ENCODE measurements around the gene CSPG4. TPM values are rescaled to one million over a fixed set of nuclear protein-coding genes. Genes with fewer than 3 reads are reported as not detected.

The CSPG4 gene
- total RNA-seq, 1 donor from 2014 or later: 7.8 TPM

DNA sequence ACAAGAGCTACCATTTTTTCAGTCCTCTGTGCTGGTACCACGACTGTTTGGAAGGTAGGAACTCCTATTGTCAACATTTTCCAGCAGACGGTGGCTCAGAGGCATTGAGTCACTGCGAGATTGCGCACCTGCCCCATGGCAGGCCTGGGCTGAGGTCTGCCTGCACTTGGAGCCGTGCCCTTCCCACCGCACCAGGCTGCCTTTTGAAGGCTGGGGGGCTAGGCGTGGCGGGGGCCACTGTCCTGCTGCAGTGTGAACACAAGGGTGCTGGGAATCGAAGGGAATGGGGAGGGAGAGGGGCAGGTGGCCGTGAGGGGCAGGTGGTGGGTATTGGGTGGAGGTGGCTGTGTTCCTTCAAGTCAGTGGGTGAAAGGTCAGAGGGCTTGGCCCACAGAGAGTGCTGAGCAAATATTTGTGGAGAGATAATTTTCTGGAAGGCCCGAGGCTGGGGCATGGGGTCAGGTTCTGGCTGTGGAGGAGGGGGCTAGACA, 48.7 kb downstream of the CSPG4 start:
- ATAC-seq: no peak
- intact Hi-C loops (cut with DNase I): no loop called here
- no peak for DNase-seq (ENCODE audit: missing footprints)

DNA sequence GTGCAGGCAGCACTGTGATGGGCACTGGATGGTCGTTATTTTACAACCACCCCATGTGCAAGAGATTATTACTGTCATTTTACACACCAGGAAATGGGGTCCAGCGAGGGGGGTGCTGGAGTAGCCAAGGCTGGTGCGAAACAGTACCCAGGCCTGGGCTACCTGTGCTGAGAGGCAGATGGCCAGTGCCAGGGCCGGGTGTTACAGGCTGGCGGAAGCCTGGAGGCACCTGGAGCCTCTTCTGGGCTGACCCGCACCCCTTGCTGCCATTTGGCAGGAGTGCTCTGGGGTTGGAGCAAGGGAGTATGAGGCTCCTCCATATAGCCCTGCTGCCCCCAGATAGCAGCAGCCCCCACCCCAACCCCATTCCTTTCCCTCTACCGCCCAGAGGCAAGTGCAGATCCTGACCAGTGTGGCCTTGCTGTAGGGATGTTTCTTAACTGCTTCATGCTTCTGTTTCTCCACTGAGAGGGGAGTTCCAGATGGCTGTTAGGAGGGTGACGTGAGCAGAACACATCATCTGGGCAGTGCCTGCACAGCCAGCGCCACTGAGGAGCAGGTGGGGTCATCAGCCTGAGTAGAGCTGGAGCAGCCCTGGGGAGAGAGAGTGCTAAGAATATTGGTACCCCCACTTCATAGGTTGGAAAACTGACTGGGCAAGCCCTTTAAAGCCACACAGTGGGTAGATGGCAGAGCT, 49.7 kb downstream of the CSPG4 start:
- DNase-seq (ENCODE audit: missing footprints) (no peak), ATAC-seq (no peak)
- intact Hi-C loops (cut with DNase I): no loop called here

DNA sequence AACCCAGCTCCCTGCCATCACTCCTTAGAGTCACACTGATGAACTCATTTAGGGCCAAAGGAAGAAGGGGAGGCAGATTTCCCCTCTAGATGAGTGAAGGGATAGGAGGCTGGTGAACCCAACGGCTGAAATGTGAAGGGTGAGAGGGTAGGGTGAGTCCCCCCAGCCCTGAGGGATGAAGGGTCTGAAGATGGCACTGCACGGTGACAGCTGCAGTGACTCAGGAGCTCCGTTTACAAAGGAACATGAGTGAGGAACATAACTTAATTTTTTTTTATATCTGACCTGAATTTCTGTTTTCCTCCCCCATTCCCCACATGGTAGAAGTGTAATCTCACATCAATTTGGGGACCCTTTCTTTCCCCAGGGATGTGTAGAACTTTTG, 50.9 kb downstream of the CSPG4 start:
- no peak for ATAC-seq
- DNase-seq (ENCODE audit: missing footprints): no peak
- intact Hi-C loops (cut with DNase I): no loop called here

DNA sequence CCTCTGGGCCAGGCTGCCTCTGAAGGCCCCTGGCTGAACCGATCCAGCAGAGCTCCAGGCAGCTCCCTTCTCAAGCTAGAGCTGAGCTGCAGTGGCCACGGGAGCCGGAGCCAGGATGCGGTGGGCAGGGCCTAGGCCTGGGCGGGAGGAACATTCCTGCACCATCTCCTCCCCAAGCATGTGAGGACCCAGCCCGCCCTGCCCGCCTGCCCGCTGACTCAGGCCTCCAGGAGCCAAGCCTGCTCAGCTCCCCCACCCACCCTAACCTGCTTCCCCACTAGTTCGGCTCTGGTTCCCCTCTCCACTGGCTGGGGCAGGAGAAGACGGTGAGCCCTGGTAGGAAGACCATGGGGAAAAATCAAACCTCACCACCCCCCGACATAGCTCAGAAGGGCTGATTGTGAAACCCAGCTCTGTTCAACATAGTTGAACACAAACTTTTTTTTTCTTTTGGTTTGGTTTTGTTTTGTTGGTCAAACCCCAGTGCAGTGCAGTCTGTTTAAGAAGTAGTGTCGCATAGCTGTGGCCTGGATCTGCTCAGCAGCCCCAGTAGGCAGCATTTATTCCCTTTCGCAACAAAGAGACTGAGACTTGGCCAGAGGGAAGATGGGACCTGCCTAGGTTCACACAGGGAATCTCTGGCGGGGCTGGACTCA, 51.4 kb downstream of the CSPG4 start:
- intact Hi-C loops (cut with DNase I): no loop called here
- peak; percentile 92 for DNase-seq (ENCODE audit: missing footprints)
- peak; percentile 93 for ATAC-seq

DNA sequence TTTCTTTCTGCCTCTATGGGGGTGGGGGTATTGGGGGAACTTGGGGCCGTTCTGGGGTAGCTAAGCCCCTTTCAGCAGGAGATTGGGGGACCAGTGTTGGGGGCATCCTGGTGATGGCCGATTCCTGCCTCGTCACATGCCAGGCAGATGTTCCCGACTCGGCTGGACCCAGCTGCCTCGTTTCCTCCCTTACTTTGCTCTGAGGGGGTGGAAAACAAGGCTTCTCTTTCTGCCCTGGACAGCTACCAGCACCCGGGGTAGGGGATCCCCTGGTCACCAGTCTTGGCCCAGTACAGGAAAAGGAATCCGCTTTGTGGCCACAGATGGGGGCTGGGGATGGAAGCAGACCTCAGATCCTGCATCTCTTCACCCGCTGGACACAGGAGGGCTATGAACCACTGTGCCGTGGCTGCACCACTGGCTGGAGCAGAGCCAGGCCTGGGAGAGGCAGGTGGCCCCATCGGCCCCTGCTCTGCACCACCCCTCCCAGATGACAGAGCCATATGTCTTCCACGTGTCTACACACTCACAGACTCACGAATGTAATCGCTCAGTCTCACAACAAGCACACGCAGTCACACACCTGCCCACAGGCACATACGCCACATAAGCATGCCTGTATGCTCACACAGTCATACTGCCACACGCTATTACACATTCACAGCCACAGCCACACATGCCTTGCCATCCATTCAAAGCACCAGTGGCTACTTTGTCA, 52.6 kb downstream of the CSPG4 start:
- intact Hi-C loops (cut with DNase I): no loop called here
- DNase-seq (ENCODE audit: missing footprints): no peak
- ATAC-seq: no peak

DNA sequence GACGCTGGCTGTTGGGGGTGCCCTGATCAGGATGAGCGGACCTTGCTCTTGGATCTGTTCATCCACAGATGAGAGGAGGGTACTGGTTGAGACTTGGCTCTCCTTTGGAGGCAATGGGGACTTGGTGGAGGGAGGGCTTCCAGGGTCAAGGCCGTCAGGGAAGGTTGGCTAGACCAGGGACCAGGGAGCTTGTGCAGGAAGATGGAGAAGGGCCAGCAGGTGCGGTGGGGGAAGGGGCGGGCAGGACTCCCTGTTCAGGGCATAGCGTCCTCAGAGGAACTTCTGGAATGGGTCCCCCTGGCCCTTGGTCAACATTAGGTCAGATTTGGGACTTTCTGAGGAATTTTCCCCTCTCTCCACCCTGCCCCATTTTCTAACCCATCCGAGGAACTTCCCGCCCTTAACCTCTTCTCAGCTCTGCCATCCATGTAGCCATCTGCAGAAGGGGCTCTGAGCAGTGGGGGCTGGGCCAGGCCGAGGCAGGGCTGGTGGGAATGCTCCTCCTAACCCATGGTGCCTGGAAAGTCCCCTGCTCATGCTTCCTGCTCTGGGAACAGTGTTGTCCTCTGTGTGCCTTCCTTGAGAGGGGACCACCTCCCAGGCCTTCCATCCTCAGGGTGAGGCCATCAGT, 53.4 kb downstream of the CSPG4 start:
- peak; percentile 64 for DNase-seq (ENCODE audit: missing footprints)
- ATAC-seq: no peak

DNA sequence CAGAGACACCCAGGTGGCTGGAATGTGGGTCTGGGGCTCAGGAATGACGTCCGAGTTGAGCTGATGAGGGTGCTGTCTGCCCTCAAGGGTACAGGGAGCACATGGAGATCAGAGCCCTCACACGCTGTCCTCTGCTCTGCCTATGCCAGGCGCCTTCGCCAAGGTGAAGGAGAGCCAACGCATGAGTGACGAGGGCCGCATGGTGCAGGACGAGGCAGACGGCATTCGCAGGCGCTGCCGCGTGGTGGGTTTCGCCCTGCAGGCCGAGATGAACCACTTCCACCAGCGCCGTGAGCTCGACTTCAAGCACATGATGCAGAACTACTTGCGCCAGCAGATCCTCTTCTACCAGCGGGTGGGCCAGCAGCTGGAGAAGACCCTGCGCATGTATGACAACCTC, 55.8 kb downstream of the CSPG4 start:
- intact Hi-C loops (cut with DNase I): no loop called here
- DNase-seq (ENCODE audit: missing footprints): no peak
- no peak for ATAC-seq

More for the DNA sequence above, 53.4 kb downstream of the CSPG4 start:
- intact Hi-C loops (cut with DNase I): no loop called here

DNA sequence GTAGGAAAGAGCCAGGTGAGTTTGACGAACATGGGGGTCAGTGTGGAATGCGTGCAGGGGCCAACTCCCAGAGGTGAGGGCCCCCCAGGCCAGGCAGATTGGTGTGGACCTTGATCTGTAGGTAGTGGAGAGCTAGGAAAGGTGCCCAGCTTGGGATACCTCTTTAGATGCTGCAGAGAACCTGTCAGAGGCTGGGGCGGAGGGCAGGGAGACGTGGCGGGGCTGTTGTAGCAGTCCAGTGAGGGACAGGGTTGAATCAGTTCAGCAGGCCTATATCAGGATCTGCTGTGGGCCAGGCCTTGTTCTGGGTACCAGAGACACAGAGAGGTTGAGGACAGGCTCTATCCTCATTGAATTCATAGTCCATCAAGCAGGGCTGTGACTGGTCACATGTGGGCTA, 56.3 kb downstream of the CSPG4 start:
- DNase-seq (ENCODE audit: missing footprints): peak; percentile 57
- intact Hi-C loops (cut with DNase I): no loop called here
- ATAC-seq: no peak

DNA sequence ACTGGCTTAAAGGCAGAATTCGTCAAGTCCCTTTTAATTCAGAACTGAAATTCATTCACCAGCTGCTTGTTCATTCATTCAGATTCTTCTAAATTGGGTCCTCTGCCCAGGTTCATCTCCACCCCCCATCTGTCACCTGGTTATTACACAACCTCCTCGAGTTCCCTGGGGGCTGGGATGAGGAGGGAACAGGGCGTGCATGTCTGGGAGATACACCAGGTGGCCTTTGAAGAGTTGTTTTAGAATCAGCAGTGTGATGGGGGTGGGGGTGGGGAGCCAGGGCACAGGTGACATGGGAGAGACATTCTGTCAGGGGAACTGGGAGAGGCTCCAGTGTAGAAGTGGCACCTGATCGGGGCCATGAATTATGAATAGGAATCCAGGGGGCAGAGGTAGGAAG, 56.7 kb downstream of the CSPG4 start:
- DNase-seq (ENCODE audit: missing footprints) (peak; percentile 4), ATAC-seq (no peak)
- intact Hi-C loops (cut with DNase I): no loop called here

DNA sequence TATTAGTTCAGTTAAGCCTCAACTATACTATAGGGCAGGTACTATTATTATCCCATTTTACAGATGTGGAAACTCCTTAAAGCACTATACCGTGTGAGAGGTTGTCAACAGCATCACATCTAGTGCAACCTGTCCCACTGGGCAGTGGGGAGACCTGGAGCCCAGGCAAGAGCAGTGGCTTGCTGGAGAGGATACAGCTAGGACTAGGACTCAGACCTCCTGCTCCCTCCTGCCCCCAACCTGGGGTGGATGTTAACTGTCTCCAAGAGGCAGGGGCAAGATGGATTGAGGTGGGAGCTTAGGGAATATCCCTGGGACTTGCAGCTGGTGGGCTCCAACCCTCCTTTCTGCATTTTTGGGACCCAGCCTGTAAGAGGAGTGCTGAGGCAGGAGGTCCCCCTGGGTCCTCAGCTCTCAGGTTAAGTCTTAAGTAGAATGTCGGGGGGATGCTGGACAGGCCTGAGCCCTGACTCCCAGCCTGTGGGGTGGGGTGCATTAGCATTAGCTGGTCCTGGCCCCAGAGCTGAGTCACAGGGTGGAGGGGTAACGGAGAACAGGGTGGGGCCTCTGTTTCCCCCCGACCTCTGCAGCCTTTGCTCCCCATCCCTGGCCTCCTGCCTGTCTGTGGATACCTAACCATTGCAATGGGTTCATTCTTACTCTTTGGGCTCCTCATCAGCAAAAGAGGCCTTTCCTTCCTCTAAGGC, 58.3 kb downstream of the CSPG4 start:
- ATAC-seq (no peak), DNase-seq (ENCODE audit: missing footprints) (no peak)
- intact Hi-C loops (cut with DNase I): no loop called here

DNA sequence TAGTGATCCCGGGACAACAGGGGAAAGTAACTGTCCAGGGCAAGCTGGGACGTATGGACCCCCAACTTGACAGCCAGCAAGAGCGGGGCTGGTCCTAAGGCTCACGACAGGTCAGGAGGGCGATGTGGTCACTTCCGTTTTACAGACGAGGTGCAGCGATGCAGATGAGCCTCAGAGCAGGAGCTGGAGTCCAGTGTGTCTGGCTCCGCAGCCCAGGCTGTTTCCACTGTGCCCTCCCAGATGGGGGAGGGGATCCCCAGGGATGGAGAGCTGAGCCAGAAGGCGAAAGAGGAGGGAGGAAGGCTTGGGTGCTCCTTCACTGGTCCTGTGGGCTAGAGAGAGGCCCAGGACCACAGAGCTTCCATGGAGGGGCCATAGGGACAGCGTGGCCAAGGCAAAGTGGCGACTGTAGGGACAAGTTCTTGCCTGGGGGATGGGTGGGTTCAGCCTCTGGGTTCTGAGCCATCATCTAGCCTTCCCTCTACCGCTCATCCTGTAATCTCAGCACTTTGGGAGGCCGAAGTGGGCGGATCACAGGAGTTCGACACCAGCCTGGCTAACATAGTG, 59.2 kb downstream of the CSPG4 start:
- DNase-seq (ENCODE audit: missing footprints) (no peak), ATAC-seq (no peak)
- intact Hi-C loops (cut with DNase I): no loop called here

DNA sequence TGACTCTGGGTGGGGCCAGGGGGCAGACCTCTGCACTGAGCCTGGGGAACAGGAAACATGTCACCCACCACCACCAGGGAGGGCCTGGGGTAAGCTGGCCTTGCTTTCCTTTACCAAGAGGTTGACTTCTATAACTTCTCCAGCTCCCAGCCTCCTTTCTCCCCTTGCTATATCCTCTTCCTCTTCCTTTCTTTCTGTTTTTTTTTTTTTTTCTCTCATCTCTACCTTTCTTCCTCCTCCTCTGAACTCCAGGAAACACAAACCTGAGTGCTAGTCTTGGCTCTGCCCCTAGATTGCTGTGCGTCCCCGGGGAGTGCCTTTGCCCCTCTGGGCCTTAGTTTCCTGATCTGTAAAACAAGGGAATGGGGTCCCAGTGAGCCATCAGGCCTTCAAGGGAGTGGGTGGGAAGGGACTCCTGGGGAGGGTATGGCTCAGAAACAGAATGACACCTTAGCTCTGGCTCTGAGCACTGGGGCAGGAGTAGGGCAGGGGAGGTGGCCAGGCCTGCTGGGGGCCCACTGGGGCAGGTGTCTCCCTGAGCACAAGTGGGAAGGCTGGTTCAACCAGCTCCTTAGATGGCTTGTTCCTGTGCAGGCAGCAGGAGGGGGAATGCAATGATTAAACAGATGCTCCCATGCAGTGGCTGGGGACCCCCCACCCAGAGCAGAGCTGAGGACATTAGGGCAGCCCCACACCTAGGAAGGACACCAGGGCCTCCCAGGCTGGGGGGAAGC, 60.7 kb downstream of the CSPG4 start:
- intact Hi-C loops (cut with DNase I): no loop called here
- DNase-seq (ENCODE audit: missing footprints): no peak
- no peak for ATAC-seq

DNA sequence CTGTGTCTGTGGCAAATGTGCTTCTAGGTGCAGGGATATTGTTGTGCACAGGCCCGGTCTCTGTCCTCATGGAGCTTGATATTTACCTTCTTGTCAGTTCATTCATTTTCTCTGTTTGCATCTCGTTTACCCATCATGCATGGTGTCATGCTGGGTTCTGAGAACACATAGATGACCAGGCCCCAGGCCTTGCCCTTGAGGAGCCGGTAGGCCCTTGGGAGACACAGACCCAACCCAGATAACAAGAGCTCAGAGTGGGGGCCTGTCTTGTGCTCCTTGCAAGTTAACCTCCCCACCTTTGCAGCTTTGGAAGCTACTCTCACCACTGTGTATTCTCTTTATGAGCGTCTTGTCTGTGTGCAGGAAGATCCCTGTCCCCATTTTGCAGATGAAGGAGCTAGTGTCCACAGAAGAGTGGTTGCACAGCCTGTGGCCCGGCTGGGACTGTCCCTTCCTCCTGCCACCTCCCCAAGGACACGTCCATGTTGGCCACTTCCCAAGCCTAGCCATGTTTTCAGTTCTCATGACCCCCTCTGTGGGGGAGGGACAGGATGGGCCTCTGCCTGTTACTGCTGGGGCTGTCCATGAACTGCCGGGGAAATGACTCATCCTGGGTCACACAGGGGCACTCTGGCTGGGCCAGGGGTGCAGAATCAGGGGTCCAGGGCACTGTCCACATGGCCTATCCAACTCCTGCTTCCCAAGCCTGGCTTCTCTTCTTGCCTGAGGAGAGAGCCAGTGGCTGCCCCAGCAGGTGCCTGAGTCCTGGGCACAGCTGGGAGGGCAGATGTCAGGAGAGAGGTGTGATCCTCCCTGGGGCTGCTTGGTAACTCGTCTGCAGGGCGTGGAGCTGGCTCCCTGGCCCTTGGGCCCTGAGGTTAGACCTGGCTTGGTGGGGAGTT, 61.5 kb downstream of the CSPG4 start:
- DNase-seq (ENCODE audit: missing footprints): no peak
- intact Hi-C loops (cut with DNase I): no loop called here
- ATAC-seq: peak; percentile 6

DNA sequence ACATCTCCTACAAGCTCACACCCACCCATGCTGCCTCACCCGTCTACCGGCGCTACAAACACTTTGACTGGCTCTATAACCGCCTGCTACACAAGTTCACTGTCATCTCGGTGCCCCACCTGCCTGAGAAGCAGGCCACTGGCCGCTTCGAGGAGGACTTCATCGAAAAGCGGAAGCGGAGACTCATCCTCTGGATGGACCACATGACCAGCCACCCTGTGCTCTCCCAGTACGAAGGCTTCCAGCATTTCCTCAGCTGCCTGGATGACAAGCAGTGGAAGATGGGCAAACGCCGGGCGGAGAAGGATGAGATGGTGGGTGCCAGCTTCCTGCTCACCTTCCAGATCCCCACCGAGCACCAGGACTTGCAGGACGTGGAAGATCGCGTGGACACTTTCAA, 62.8 kb downstream of the CSPG4 start:
- intact Hi-C loops (cut with DNase I): loop anchor here (5.0 kb wide), 1 partner anchor 198 kb away; the partner anchor contains the start of gene SIN3A
- ATAC-seq: no peak

DNA sequence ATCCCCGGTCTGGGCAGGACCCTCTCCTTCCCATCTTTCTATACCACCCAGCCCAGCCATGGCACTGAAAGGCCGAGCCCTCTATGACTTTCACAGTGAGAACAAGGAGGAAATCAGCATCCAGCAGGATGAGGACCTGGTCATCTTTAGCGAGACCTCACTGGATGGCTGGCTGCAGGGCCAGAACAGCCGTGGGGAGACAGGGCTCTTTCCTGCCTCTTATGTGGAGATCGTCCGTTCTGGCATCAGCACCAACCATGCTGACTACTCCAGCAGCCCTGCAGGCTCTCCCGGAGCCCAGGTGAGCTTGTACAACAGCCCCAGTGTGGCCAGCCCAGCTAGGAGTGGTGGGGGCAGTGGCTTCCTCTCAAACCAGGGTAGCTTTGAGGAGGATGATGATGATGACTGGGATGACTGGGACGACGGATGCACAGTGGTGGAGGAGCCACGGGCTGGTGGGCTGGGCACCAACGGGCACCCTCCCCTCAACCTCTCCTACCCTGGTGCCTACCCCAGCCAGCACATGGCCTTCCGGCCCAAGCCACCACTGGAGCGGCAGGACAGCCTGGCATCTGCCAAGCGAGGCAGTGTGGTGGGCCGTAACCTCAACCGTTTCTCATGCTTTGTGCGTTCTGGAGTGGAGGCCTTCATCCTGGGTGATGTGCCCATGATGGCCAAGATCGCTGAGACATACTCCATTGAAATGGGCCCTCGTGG, 63.4 kb downstream of the CSPG4 start:
- intact Hi-C loops (cut with DNase I): loop anchor here (5.0 kb wide), 1 partner anchor 197 kb away; the partner anchor contains the start of gene SIN3A
- DNase-seq (ENCODE audit: missing footprints) (no peak), ATAC-seq (no peak)

More for the DNA sequence above, 62.8 kb downstream of the CSPG4 start:
- DNase-seq (ENCODE audit: missing footprints): no peak
